NK-92 treated with Interleukin-12 subunit alpha and Interleukin-12 subunit beta, amount 100 ng/mL, for 24 hours (cell line): ENCODE data around the gene PARVB.

Experiments
- DNase-seq: peaks from one replicate; lab custom pipeline; 2025; lab: John Stamatoyannopoulos, UW

Gene PARVB

GRCh38 chr22:44201665-44202064 is 177.6 kb downstream of the PARVB start:
- DNase-seq = no peak

DNA sequence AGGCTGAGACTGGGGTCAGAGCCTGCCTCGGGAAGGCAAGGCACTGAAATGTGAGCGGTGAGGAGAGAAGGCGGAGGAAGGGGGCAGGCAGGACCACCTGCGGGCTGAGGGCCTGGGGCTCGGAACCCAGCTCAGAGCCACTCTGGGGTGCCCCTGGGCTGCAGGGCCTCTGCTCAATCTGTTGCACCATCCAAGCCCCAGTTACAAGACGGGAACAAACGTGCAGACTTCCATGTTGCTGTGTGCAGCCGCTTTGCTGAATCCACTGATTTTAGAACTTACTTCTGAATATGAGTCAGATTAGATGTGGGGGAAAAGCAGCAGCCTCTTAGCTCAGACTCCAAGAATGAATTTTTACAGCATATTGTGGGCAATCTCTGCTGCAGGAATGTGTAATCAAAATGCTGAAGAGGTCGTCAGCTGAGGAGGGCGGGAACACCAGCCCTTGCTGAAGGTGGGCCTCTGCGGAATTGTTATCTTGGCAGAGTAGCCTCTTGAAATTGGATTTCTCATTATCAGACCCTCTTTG is 178.2 kb downstream of the PARVB start:
- DNase-seq = no peak

GRCh38 chr22:44203203-44203602 is 179.1 kb downstream of the PARVB start:
- no peak for DNase-seq

DNA sequence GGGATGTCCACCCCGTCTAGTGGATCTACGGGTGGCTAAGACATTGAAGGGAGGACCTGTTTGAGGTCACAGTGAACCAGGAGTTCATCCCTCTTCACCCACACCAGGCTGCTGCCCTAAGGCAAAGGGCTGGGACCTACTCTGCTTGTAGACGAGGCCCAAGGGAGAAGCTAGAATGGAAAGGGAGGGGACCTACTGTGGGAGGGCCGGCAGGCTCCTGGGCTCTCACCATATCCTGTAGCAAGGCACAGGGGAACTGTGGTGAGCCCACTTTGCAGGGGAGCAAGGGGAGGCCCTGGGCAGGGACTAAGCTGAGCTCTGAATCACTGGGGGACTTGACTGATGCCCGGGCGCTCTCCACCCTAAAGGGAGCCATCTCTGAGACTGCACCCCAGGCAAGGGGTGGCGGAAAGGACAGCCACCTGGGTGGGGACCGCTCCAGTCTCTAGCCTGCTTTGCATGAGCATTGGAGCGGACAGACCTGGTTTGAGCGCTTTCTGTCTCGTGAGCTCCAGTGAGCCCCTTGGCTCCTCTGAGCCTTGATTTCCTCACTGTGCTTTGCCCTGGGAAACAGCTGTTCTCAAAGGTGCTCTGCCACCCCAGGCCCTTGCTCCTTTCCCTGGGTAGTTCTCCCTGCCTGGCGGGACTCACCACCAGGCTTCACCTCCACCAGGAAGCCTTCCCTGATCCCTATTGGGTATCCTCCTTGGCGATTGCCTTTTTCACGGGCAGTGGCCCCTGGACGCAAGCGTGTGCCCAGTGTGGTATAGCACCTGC is 180.8 kb downstream of the PARVB start:
- DNase-seq = no peak

GRCh38 chr22:44205516-44206329 is 181.6 kb downstream of the PARVB start:
- no peak for DNase-seq

GRCh38 chr22:44206330-44206645 is 182.2 kb downstream of the PARVB start:
- no peak for DNase-seq

DNA sequence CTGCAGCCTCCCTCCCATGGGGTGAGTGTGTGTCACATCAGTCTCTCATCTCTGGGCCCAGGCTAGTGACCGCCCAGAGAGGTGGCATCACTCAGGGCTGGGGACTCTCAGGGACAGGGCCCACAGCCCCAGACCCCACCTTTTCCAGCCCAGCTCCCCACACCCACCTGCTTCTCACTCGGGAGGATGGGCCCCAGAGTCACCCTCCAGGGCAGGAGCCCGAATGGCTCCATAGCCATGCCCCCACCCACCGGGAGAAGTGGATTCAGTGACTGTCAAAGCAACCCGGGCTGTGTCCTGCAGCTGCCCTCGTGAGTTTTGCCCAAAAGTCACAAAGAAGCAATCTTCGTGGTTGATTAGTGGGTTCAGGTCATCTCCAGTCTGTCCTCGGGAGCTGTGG is 182.6 kb downstream of the PARVB start:
- no peak for DNase-seq

DNA sequence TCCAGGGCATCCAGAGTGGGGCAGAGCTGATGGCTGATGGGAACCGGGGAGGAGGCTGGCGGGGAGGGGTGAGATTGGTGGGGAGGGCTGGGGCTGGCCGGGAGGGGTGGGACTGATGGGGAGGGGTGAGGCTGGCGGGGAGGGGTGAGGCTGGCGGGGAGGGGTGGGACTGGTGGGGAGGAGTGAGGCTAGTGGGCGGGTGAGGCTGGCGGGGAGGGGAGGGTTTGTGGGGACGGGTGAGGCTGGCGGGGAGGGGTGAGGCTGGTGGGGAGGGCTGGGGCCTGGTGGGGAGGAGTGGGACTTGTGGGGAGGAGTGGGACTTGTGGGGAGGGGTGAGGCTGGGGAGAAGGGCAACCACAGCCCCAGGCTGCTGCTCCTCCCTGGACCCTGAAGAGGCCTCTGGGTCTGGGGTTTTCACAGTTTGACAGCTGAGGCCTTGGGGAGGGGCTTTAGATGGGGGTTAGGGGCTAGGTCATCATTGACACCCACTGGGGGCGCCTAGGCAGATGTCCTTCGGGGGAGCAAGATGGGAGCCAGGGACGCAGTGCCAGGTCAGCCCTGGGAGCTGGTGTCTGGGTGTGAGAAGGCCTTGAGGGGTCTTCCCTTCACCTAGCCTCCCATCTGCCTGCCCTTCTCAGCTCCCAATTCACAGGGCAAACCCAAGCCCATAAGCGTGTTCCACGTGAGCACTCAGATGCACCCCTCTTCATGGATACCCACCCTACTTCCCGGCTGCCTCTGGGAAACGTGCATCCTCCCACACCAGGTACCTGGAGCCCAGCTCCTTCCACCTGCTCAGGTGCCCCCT is 183.3 kb downstream of the PARVB start:
- no peak for DNase-seq

- DNase-seq = no peak
Observed at GRCh38 chr22:44207981-44208317, 183.8 kb downstream of the PARVB start.

GRCh38 chr22:44209343-44209742 is 185.2 kb downstream of the PARVB start:
- DNase-seq = no peak

- no peak for DNase-seq
Observed at GRCh38 chr22:44210722-44211121, 186.6 kb downstream of the PARVB start.

GRCh38 chr22:44211256-44211945 is 187.3 kb downstream of the PARVB start:
- no peak for DNase-seq

DNA sequence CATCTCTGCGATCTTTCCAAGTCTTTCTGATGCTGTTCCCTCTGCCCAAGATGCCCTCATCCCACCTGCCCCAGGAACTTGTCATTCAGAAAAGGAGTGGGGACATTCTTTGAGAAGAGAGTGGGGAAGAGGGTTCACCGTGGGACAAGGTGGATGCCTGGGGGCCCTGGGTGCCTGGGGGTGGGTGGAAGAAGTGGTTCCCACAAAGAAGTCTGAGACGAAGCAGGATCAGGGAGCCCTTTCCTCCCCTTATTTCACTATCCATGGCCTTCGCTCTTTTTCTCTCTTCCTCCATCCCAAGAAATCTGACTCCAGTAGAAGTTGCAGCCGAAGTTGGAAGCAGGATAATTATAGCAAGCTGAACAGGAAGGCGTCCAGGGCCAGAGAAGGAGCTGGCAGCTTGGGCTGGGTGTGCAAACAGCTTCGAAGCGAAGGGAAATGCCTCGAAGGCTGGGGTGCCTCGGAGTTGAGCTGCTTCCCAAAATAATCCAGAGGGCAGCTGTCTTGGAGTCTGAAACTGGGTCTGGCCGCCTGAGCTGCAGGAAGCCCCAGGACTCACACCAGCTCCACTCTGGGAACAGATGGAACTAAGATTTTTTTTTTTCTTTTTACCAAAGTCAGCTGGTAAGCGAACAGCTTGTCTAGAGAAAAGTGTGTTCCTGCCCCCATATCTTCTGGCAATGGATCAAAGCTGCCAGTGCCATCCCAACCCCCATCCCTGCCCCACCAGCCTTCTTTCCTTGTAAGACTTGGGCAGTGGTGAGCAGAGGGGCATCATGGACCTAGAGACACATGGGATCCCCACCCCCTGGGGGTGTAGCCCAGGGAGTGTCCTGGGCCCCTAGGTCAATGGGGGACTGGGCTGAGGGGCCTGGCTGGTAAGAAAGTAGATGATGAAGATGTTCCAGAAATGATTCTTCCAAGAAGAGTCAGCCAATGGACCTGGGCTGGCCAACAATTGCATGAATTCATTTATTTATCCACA is 188.1 kb downstream of the PARVB start:
- no peak for DNase-seq

GRCh38 chr22:44212936-44213335 is 188.8 kb downstream of the PARVB start:
- DNase-seq = no peak

GRCh38 chr22:44213489-44214043 is 189.5 kb downstream of the PARVB start:
- no peak for DNase-seq

GRCh38 chr22:44214187-44214586 is 190.1 kb downstream of the PARVB start:
- DNase-seq = no peak

DNA sequence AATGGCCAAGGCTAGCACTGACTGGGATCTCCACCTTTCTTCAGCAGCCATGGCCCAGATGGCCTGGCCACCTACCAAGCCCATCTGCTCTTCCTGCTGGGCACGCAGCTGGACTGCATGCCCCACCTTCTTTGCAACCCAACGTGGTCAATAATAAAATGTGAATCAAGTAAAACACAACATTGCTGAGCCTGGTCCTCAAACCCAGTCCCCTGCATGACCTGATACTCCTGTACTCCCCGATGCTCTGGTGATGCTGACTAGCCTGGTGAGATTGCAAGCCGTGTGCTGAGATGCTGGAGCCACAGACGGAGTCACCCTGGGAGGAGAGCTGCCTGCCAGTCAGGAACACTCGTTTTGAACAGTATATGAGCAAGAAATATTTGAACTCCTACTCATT is 190.7 kb downstream of the PARVB start:
- DNase-seq = no peak

DNA sequence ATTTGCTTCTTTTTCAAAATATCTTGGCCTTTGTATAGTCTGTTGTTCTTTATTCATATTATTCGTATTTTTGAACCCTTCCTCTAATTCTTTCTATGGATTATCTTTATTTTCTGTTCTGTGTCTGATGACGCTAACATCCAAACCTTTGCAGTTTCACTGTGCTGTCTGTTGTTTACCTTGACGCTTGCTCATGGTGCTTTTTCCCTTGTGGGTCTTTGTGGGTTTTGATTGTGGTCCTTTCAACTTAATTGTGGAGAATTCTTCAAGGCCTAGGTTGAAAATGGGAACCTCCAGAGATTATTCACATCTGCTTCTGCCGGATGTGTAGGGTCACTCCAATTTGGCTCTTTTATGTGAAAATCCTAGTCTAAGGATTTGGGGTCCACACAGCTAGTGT is 191.2 kb downstream of the PARVB start:
- no peak for DNase-seq

- no peak for DNase-seq
Observed at GRCh38 chr22:44217346-44217745, 193.2 kb downstream of the PARVB start.

- no peak for DNase-seq
Observed at GRCh38 chr22:44218071-44218470, 194.0 kb downstream of the PARVB start.
